ENCODE results near the gene FMNL2.

Gene FMNL2

GRCh38 chr2:152384992-152385391 is 50.0 kb downstream of the FMNL2 start:
- ATAC-seq, result no peak
- TF ChIP-seq ZNF8 (CRISPR knock-in tag; IDR thresholded peaks at IDR 0.05), result no peak
- no peak for TF ChIP-seq PATZ1 (CRISPR knock-in tag; IDR thresholded peaks at IDR 0.05; ENCODE audit: borderline replicate concordance)
- TF ChIP-seq ISL1 (CRISPR knock-in tag; IDR thresholded peaks at IDR 0.05), result no peak
- no peak for TF ChIP-seq SNAI2 (CRISPR knock-in tag; IDR thresholded peaks at IDR 0.05)
- TF ChIP-seq TCF4 (CRISPR knock-in tag; IDR thresholded peaks at IDR 0.05; ENCODE audit: borderline replicate concordance), result no peak

- TF ChIP-seq ESRRG (CRISPR knock-in tag; IDR thresholded peaks at IDR 0.05) (no peak), PPARA (CRISPR knock-in tag; IDR thresholded peaks at IDR 0.05; ENCODE audit: borderline replicate concordance) (no peak), PATZ1 (CRISPR knock-in tag; IDR thresholded peaks at IDR 0.05; ENCODE audit: borderline replicate concordance) (no peak), RARB (CRISPR knock-in tag; IDR thresholded peaks at IDR 0.05) (no peak), SNAI2 (CRISPR knock-in tag; IDR thresholded peaks at IDR 0.05) (no peak), TOX (CRISPR knock-in tag; IDR thresholded peaks at IDR 0.05; ENCODE audit: borderline replicate concordance) (no peak), ISL1 (CRISPR knock-in tag; IDR thresholded peaks at IDR 0.05) (no peak), ZNF70 (CRISPR knock-in tag; IDR thresholded peaks at IDR 0.05) (no peak), ARNTL (CRISPR knock-in tag; IDR thresholded peaks at IDR 0.05; ENCODE audit: borderline replicate concordance, low read depth) (no peak), TCF4 (CRISPR knock-in tag; IDR thresholded peaks at IDR 0.05; ENCODE audit: borderline replicate concordance) (no peak), ZNF8 (CRISPR knock-in tag; IDR thresholded peaks at IDR 0.05) (no peak), BACH2 (CRISPR knock-in tag; IDR thresholded peaks at IDR 0.05; ENCODE audit: borderline replicate concordance) (no peak), GLIS3 (CRISPR knock-in tag; IDR thresholded peaks at IDR 0.05) (no peak), CREB5 (CRISPR knock-in tag; IDR thresholded peaks at IDR 0.05; ENCODE audit: low read depth) (no peak), TSHZ2 (CRISPR knock-in tag; IDR thresholded peaks at IDR 0.05) (no peak), ZNF565 (CRISPR knock-in tag; conservative IDR thresholded peaks at IDR 0.05; ENCODE audit: low read depth) (no peak), ZC3H10 (CRISPR knock-in tag; IDR thresholded peaks at IDR 0.05) (no peak)
- no peak for ATAC-seq
Observed at GRCh38 chr2:152385650-152386049, 50.7 kb downstream of the FMNL2 start.

GRCh38 chr2:152386266-152386665 is 51.3 kb downstream of the FMNL2 start:
- ATAC-seq, result no peak

More at GRCh38 chr2:152386266-152386665, 51.3 kb downstream of the FMNL2 start:
- no peak for TF ChIP-seq RARB (CRISPR knock-in tag; IDR thresholded peaks at IDR 0.05)
- no peak for TF ChIP-seq SNAI2 (CRISPR knock-in tag; IDR thresholded peaks at IDR 0.05)
- TF ChIP-seq TCF4 (CRISPR knock-in tag; IDR thresholded peaks at IDR 0.05; ENCODE audit: borderline replicate concordance), result no peak
- TF ChIP-seq GLIS3 (CRISPR knock-in tag; IDR thresholded peaks at IDR 0.05), result no peak
- no peak for TF ChIP-seq ZFP30 (CRISPR knock-in tag; IDR thresholded peaks at IDR 0.05)
- TF ChIP-seq ZNF70 (CRISPR knock-in tag; IDR thresholded peaks at IDR 0.05), result no peak
- TF ChIP-seq ZFP3 (CRISPR knock-in tag; IDR thresholded peaks at IDR 0.05), result no peak
- no peak for TF ChIP-seq TOX (CRISPR knock-in tag; IDR thresholded peaks at IDR 0.05; ENCODE audit: borderline replicate concordance)
- TF ChIP-seq POU6F1 (CRISPR knock-in tag; IDR thresholded peaks at IDR 0.05; ENCODE audit: borderline replicate concordance, low read depth), result no peak
- no peak for TF ChIP-seq TSHZ2 (CRISPR knock-in tag; IDR thresholded peaks at IDR 0.05)
- TF ChIP-seq ZC3H10 (CRISPR knock-in tag; IDR thresholded peaks at IDR 0.05), result no peak
- no peak for TF ChIP-seq PPARA (CRISPR knock-in tag; IDR thresholded peaks at IDR 0.05; ENCODE audit: borderline replicate concordance)
